NOMO-1 treated with dmso at 0.1 percent for 144 hours (cell line): Measurements from ENCODE around the gene FBXW4.

Experiments
- DNase-seq: peaks from one replicate; lab custom pipeline; 2025; ENCODE audit not compliant: unreplicated experiment; lab: John Stamatoyannopoulos, UW

FBXW4 gene

DNA sequence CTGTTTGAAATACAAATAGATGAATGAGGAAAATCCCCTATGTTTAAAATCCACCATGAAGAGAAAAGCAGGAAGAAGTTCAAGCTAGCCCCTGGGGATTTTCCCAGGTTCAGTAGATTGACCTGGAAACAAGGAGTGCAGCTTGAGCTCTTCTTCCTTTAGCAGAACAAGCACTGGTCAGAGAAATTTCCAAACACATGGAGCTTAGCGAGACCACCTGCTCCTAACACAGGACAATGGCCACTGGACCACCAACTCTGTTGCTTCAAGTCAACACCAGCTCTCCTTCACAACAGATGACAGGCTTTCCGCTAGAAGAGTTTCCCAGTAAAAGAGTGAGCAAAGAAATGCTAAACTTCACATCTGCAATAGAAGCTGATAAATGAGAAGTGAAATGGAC lies 9.4 kb upstream of the FBXW4 start:
- no peak for DNase-seq

DNA sequence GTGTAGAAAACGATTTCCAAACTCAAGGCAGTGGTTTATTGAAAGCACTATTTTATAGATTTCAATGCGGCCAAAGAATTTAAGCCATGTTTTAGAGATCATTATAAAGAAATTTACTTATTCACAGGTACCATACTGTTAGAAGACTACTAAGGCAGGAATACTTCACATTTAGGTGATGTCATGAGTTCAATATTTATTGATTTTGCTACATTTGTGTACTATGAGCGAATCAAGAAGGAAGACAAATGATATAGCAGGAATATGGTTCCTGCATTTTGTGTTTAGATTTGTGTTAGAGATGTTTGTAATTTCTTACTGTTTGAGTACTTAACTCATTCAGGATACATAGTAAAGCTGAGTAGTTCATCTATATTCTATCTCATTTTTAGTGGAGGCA lies 1.7 kb upstream of the FBXW4 start:
- DNase-seq: no peak

GRCh38 chr10:101695404-101695890 lies 477 bp upstream of the FBXW4 start:
- no peak for DNase-seq

- DNase-seq: peak; percentile 28
Measured at GRCh38 chr10:101693978-101694673, 844 bp downstream of the FBXW4 start.

DNA sequence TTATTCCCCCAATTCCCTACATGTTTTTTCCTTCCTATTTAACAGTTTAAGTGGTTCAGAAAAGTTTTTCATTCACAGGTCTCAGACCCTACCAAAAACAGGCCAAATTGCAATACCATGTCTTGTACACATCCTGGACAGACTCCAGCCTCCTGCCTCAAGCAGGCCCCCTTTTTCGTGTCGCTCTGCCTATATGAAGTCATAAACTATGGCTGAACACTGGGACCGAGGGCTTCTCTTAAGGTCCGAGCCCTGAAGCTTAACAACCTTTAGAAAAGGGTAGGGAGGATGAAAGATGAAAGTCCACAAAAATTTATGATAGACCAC lies 1.4 kb downstream of the FBXW4 start:
- peak; percentile 28 for DNase-seq

DNA sequence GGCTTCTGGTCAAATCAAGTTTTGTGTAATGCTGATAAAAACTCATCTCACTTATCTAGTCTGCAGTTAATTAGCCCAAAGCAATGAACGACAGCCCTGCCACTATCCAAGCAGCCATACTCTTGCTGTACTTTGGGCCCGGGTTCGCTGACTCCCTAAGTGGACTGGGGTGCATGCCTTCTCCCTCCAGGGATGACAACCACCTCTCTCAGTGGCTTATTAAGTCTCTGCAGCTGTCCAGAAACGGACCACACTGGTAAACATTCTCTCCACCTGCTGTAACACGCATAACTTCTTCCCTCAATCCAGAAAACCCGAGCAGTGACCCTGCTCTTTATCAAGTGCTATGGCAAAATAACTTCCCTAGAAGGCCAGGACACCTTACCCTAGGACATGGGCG lies 3.9 kb downstream of the FBXW4 start:
- DNase-seq: no peak

GRCh38 chr10:101690461-101690860 lies 4.5 kb downstream of the FBXW4 start:
- peak; percentile 40 for DNase-seq

DNA sequence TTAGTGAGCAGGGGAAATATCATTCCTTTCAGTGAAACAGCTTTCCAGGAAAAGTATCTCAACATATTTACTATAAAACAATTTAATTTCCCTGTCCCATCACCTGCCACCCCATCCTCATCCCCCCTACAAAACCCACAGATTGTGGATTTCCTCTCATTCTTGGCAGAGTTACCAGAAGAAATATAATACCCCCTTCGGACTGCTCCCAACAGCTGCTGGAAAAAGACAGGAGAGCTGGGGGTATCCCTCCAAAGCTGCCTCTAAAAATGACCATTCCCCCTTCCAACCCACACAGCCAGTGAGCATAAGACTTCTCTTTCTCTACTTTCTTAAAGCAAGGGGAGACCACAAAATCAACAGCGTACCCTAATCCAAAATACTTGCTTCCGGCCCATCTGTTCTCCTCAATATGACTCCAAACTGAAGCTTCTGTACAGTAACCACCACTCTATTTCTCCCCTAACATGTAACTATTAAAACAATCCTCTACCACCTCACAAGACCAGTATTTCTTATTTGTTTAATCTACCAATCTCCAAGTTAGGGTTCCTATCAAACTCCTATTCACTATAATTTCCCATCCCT lies 7.8 kb downstream of the FBXW4 start:
- no peak for DNase-seq

- DNase-seq: no peak
Measured at GRCh38 chr10:101686133-101686925, 8.6 kb downstream of the FBXW4 start.

- DNase-seq: no peak
Measured at GRCh38 chr10:101684782-101685181, 10.2 kb downstream of the FBXW4 start.

GRCh38 chr10:101683276-101683675 lies 11.7 kb downstream of the FBXW4 start:
- DNase-seq: no peak

DNA sequence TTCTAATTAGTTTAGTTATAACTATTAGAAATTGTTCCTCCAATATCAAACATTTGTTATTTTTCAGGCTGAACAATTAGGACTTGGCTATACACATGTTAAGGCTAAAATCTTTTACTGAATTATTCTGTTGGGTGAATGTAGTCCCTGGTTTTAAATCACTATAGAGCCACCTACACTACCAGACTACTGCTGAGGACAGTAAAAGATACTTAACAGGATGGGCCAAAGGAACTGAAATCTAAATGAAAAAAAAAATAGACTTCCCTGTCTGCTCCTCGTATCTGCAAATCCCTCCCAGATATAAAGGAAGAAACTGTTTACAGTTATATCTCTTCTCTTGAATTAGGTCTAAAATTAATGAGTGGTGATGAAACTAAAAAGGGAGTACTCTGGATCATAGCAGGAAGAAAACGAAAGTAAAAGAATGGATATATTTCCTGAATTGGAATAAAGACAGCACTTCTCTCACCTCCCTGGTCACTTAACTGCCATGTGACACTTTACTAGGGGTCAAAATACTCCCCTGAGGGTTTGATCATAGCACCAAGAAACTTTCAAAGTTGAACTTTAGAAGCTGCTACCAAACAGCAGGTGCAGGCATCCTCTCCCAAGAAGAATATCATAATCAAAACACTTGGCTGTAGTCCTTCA lies 12.7 kb downstream of the FBXW4 start:
- no peak for DNase-seq

DNA sequence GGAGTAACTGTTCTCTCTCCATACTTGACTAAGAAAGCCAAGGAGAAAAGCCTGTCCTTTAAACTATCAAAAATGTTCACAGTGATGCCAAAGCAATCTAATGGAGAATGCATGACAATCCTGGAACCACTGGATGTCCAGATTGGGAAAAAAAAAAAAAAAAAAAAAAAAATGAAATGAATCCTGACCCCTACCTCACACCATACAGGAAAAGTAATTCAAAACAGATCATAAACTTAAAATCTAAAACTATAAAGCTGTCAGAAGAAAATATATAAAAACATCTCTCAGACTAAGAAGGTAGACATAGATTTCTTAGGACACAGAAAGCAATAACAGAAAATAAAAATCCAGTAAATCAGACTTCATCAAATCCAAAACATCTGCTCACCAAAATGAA lies 18.4 kb downstream of the FBXW4 start:
- no peak for DNase-seq

DNA sequence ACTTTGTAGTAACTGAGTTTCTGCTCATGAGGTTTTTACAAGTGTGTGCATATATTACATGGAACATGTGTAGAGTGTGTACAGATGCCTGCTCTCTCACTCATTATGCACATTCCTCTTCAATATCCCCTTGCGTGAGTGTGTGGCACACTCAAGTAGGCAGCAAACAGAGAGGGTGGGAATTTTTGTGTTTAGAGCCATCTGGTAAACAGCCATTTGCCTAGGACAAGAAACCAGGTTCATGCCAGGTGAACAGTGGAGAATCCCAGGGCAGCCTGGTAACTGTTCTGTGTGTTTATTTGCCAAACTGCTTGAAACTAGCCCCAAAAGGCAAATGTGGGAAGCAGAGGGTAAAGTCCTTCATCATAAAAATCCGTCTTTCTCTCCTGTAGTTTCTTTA lies 19.9 kb downstream of the FBXW4 start:
- no peak for DNase-seq

- no peak for DNase-seq
Measured at GRCh38 chr10:101672536-101672935, 22.4 kb downstream of the FBXW4 start.

DNA sequence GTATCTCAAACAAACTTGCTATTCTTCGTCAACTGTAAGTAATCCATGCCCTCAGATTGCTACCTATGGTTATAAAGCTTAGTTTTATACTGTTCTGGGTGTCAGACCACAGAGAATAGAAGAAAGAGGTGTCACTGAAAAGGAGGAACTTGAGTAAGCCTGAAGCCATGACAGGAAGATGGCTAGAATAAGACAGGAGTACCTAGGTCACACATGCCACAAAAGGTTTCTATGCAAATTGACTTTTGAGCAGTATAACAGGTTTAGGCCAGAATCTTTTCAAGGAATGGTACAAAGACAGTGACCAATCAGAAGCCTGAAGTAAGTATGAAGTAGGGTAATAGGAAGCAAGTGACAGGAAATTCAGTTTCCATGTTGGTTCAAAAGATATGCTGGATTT lies 23.5 kb downstream of the FBXW4 start:
- DNase-seq: no peak

GRCh38 chr10:101670635-101671034 lies 24.3 kb downstream of the FBXW4 start:
- DNase-seq: no peak

DNA sequence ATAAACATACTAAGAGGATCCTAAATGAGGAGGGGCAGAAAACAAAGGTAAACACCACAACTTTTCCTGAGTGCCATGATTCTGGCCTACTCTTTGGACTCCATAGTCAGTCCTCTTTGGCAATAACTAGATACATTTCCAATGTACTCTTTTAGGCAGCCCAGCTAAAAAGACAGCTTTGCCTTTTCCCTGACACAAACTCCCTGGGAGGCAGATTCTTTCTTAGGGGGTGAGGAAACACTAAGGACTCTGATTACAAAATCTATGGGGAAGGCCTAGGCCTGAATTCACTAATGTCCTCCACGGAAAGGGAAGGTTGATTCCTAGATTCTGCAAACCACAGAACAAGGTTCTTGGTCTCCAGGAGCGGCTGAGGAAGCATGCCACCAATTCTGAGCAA lies 25.8 kb downstream of the FBXW4 start:
- DNase-seq: no peak

- no peak for DNase-seq
Measured at GRCh38 chr10:101668566-101668965, 26.4 kb downstream of the FBXW4 start.

GRCh38 chr10:101666083-101666482 lies 28.9 kb downstream of the FBXW4 start:
- DNase-seq: no peak

DNA sequence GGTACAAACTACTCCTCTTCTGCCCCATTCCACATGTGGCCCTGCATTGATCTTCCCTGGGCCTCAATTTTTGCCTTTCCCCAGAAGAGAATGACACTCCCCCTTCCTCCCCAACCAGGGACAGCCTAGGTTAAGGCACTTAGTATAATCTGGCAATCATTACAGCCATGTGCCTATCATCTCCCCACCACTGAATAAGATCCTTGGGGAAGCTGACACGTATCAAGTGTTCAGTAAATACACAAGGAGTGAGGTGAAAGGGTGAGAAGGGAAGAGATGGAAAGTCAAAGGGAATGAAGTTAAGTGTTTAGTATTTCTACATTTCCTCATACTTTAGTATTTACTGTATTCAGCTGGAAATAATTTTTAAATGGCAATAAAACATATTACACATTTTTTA lies 31.9 kb downstream of the FBXW4 start:
- no peak for DNase-seq

- no peak for DNase-seq
Measured at GRCh38 chr10:101660256-101660655, 34.7 kb downstream of the FBXW4 start.
